HG02678 (cell line): Measurements from ENCODE around the gene BCL2L14.

ENCODE experiments used
- ATAC-seq: cut with Tn5 transposase; IDR thresholded peaks from one replicate; pipeline ENCODE4 v1.9.1; 2021; ENCODE audit warnings: mild to moderate bottlenecking, moderate library complexity; ENCODE audit not compliant: unreplicated experiment

BCL2L14 gene

GRCh38 chr12:12070674-12071656, at the start of gene BCL2L14:
Gene BCL2L14, plus strand, starts transcription at chr12:12070939. Its CDS starts 8,367 bp downstream, at chr12:12079306.
- ATAC-seq, result no peak

- ATAC-seq, result no peak
These were observed 48.3 kb upstream of the BCL2L14 start for GRCh38 chr12:12022306-12022936.

- ATAC-seq, result no peak
These were observed 47.3 kb upstream of the BCL2L14 start for GRCh38 chr12:12023456-12023855.

GRCh38 chr12:12024911-12025682, 45.6 kb upstream of the BCL2L14 start:
- ATAC-seq, result peak; percentile 93

GRCh38 chr12:12025799-12026386, 44.8 kb upstream of the BCL2L14 start:
- no peak for ATAC-seq

- no peak for ATAC-seq
These were observed 41.9 kb upstream of the BCL2L14 start for GRCh38 chr12:12028668-12029402.

- ATAC-seq, result no peak
These were observed 41.1 kb upstream of the BCL2L14 start for GRCh38 chr12:12029653-12030052.

- no peak for ATAC-seq
These were observed 38.4 kb upstream of the BCL2L14 start for GRCh38 chr12:12032260-12032791.

GRCh38 chr12:12032851-12033797, 37.6 kb upstream of the BCL2L14 start:
- no peak for ATAC-seq

GRCh38 chr12:12033824-12034223, 36.9 kb upstream of the BCL2L14 start:
- ATAC-seq, result no peak

- ATAC-seq, result no peak
These were observed 36.4 kb upstream of the BCL2L14 start for GRCh38 chr12:12034344-12034743.

- no peak for ATAC-seq
These were observed 35.5 kb upstream of the BCL2L14 start for GRCh38 chr12:12035229-12035628.

GRCh38 chr12:12036901-12037300, 33.8 kb upstream of the BCL2L14 start:
- no peak for ATAC-seq

- ATAC-seq, result no peak
These were observed 30.8 kb upstream of the BCL2L14 start for GRCh38 chr12:12039897-12040296.

GRCh38 chr12:12046401-12046800, 24.3 kb upstream of the BCL2L14 start:
- ATAC-seq, result no peak

- ATAC-seq, result no peak
These were observed 23.1 kb upstream of the BCL2L14 start for GRCh38 chr12:12047682-12048081.

- no peak for ATAC-seq
These were observed 22.5 kb upstream of the BCL2L14 start for GRCh38 chr12:12048266-12048665.

GRCh38 chr12:12048714-12049113, 22.0 kb upstream of the BCL2L14 start:
- ATAC-seq, result no peak

GRCh38 chr12:12051668-12052067, 19.1 kb upstream of the BCL2L14 start:
- ATAC-seq, result no peak
